Stimulated activated CD4-positive, alpha-beta T cell treated with anti-CD3 and anti-CD28 coated beads, Interleukin-15, amount 100 ng/mL, for 1 hour (primary cell): ENCODE results near the gene ADI1.

ENCODE experiments used
- DNase-seq, 2 donors: peaks; one replicate each; pipeline ENCODE4 v3.0.0-alpha.2; 2020; ENCODE audit warnings: low read depth in 1 of 2, low spot score in 1 of 2

The ADI1 gene

DNA sequence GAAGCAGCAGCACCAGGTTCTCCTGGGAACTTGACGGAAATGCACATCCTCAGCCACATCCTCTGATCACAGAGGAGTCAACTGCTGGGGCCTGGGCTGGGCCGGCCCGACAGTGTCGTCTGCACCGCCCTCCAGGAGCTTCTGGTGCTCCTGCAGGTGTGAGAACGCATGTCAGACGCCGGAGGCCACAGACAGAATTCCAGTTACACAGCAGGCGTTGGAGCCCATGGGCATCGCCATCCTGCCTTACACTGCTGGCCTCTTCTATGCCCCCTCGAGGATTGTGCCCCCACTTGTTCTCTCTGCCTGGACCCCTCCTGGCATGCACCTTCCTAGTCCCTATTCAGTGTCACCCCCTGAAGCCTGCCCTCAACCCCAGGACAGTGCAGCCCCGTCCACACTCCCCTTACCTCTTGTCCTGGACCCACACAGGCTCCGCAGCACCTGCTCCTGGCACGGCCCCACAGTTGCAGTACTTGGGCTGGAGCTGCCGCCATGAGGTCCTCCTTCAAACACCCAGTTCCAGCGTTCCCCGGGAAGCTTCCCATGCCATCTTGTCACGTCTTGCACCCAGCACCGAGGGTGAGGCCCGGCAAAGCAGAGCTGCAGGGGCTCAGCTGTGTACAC is 37.5 kb downstream of the ADI1 start:
- DNase-seq = no peak

DNA sequence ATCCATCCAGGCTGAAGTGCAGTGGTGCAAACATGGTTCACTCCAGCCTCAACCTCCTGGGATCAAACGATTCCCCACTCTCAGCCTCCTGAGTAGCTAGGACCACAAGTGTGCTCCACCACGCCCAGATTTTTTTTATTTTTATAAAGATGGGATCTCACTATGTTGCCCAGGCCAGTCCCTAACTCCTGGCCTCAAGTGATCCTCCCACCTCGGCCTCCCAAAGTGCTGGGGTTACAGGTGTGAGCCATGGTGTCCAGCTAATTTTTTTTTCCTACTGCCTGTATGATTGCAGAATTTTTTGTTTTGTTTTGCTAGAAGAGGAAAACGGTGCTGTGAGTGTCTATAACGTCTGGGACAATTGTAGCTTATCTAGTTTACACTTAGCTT is 38.3 kb downstream of the ADI1 start:
- no peak for DNase-seq

DNA sequence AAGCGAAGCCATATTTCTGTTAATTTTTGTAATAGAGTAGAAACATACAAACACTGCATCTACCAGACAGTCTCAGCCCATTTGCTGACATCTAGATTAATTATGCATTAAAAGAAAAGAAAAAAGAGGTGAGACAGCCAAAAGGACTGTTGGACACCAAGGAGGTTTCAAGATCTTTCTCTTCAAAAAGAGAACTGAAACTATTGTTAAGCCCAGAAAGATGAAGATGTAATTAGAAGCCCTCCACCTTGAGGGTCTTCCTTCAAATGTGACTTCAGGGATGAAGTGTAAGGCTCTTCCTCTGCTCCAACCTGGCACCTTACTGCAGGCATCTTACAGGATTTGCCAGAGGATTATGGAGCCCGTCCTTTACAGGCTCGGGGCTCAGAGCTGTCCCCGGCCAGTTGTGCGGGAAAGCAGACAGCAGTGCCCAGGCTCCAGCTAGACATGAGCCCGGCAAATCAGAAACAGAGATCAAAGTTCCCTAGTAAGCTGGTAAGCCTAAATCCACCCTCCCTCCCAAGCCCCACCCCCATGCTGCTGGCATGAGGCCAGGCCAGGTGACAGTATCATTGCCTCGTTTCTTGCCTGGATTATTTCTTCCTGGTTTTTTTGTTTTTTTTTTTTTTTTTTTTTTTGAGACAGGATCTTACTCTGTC is 38.9 kb downstream of the ADI1 start:
- no peak for DNase-seq

DNA sequence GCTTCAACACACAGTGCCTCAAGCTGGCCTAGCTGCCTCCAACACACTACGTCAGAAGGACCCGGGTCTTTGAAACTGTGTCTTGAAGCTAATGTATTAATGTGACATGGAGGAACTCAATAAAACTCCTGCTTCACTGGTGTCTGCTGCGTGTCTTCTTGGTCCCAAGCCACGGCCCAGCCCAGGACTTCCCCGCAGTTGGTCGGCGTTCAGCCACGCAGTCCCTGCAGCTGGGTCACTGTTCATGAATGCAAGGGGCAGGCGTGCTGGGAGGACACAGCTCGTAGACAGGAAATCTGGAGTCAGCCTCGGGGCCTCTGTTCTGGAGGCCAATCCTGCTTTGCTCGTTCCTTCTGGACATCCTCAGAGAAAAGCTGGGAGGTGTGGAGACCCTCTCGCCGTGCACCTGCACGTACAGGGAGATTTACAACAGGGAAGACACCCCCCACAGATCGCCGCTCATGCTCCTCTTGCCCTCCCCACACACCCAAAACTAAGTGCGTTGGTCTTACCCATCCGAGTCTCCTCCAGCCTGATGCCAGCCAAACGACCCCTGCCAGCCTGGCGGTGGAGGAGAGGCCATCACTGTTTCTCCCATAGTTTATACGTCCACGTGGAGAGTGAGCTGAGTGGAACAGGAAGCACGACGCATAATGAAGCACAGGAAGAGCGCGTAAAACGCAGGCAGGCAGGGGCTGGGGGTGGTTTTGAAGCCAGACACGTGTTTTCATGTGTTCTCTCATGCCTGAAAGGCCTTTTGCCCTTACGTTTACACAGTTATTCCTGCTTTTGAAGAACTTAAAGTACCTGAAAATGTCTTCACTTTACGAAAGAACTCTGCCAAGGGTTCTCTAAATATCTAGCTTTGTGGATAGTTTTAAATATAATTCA is 39.7 kb downstream of the ADI1 start:
- DNase-seq = no peak

DNA sequence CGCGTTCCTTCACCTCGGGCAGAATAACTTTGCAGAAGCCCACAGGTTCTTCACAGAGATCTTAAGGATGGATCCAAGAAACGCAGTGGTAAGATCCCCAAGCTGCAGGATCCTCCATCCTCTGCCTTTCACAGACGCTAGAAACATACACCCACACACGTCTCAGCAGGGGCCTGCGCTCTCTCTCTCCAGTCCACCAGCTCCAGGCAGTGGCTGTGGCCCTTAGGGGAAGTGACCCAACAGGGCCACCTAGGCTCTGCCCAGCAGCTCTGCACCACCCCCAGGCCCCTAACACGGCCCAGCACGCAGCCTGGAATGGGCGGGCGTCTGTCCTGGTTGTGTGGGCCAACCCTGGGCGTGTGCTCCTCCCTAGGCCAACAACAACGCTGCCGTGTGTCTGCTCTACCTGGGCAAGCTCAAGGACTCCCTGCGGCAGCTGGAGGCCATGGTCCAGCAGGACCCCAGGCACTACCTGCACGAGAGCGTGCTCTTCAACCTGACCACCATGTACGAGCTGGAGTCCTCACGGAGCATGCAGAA is 40.4 kb downstream of the ADI1 start:
- no peak for DNase-seq

DNA sequence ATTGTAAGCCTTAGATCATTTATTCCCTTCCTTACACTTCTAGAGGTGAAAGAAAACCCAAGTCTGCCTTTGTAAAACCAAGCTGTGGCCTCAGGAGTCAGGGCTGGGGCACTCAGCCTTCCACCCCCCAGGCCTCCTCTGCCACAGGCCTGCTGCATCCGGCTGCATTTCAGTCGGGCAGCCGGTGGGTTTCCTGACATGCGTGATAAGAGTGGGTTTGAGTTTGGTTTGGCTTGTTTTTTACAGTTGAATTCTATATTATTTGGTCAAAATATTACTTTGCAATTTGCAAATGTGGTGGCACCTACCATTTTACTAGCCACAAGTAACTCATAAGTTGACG is 42.4 kb downstream of the ADI1 start:
- no peak for DNase-seq

DNA sequence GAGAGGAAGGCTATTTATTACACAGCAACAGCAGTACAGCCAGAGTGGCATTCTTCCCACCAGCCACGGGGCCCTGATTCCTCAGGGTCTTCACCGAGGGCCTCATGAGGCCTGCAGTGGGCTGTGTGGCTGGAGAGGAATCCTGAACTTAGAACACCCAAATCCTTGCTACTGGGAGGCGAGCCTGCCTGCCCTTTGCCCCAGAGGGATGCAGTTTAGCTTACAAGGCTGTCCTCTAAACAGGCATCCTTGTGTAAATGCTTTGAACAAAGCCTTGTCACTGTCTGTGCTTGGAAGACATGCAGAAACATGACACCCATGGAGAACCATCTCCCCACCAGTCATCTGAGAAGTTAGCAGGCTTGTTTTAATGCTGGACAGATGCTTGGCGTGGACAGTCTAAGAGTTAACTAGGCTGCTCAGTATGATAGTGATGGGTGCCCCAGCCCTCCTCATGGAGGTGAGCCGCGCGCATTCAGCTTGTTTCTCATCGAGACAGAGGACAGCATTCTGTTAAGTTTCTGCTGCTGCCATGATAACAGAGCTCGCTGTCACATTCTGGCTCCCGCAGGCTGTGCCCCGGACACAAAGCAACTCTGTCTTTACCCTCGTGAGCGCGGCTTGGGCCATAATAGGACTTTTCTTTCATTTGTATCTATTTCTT is 42.9 kb downstream of the ADI1 start:
- DNase-seq = no peak

DNA sequence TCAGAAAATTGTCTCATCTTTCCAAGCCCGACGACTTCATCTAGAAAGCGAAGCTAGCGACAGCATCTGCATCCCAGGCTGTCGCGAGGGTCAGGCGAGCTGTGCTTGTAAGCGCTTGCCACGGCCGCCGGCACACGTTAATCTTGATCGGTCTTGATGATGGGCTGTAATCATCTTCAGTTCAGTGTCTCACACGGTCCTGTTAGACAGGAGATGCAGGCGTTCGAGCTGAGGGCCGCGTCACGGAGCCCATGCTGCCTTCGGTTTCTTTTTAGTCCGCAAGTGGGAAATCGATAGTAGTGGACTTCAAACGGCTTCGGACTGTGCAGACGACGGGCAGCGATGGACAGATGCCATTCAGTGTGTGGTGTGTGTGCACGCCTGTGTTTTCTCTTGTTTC is 43.6 kb downstream of the ADI1 start:
- no peak for DNase-seq

DNA sequence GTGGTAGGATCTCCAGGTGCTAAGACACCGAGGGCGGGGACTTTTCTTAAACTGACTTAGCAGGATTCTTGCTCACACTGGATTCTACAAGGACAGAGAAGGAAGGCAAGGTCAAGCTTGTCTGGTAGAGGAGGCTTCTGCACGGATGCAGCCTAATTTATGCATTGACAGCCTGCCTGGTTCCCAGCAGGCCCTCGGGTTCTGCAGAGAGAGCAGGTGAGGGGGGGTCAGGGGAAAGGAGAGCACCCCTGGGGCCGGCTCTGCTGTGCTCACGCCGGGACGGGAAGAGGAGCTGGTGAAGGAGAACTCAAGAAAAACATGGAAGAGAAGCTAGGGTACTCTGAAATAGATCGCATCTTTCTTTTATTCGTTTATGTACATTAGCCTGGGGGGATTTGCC is 46.4 kb downstream of the ADI1 start:
- DNase-seq = no peak

DNA sequence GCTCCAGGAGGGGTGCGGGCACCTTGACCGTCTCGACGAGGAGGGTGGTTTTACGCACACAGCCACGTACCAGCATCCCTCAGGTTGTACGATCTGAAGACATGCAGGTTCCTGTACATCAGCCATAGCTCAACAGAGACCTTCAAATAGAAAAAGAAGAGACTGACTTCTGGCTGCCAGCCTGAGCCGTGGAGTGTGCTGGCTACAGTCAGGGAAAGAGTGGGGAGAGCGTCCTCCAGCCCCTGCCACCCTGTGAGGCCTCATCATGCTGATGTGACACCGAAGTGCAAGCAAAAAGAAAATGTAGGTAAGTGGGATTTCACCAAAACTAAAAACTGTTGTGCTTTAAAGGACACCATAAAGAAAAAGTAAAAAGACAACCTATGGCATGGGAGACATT is 47.0 kb downstream of the ADI1 start:
- DNase-seq = no peak

DNA sequence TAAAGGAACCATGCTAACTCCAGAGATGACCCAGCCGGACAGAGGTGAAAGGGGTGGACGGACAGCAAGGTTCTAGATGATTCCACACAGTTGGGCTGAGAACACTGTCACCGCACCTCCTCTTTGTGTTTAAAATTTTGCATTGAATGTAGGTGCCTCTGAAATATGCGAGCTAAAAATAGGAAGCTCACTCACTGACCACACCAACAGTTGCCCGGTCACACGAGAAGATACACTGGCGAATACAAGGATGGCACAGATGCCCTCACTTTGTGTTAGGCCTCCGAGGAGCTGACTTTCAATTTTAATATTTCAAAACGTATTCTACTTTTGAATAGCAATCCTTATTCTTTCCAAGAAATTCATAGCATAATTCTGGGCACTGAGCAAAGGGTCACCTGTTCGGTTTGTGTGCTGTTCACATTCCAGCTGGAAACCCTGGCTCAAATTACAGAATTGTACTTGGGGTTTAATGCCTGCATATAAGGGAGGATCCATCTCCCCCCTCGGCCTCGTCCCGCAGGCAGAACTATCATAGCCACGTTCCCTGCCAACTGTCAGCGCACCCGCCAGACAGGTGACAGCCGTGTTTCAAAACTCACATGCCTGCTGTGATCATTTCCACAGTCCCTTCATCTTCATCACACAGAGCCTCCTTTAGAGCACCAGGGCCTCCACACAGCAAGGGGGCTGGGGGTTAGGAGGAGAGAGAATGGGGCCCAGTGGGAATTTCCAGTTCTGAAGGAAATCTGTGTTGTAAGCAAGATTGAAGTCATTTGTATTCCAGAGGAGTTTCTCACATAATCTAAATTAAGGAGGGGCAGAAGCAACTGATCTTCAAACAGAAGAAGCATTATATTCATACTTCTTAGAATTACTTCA is 48.2 kb downstream of the ADI1 start:
- no peak for DNase-seq

DNA sequence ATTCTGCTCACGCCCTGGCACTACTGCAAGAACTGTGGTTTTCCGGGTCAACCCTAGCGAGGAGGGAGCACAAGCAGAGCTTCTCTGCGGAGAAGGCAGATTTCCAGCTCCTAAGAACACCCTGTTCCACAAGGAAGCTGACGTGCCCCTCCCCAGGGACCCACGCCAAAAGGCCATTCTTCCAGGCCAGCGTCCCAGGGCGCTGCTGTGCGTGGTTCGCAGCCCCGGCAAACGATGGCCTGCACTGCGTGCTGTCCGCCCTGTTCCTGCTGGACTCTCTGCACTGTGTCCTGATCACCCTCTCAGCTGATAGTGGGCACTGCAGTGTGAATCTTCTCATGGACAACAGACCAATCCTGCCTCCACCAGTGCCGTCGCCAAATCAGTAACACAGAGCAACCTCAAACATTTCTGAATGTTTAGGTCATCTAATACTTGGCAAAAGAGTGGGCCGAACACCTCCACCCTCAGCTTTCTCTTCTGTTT is 49.1 kb downstream of the ADI1 start:
- DNase-seq = no peak

DNA sequence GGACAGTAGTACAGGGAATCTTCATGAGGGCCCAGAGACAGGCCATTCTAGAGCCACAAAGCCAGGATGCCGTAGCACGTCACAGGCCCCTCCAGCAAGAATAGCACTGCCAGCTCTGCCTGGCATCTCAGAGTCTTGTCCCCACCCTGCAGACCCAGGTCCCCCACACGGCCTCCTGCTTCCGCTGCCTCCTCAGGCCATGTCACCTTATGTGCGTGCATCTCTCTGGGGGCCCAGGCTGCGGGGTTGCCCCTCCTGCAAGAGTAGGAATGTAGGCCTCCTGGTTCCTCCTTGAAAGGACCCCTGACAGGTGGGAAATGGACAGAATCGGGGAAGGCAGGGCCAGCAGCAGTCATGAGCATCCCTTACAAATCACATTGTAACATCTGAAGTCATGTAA is 49.8 kb downstream of the ADI1 start:
- DNase-seq = no peak

DNA sequence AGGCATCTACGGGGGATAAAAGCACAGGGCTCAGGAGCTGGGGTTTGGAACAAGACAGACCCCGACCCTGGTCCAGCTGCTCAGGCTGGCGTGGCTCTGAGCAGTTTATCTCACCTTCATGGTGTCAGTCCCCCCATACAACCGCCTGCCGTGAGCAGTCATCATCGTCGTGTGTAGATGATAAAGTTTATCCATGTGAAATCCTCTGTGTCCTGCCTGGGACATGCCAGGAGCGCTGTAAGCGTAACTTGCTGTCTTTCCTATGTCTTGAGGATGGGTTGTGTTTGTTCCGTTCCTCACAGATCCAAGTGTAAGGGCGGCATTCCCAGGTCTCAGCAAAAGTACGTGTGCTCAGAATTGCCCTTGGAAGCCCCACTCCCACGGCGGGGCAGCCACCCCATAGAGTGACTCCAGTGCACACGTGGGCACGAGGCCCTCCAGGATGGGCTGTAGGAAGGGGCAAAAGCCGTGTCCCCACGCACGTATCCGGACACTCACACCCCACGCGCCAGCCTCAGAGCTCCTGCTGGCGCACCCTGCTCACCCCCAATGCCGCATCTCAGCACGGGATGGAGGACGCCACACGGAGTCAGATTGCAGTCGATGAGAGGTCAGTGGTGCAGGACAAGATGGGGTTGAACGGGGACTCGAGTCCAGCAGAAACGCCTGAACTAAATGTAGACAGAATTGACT is 50.9 kb downstream of the ADI1 start:
- DNase-seq = no peak

DNA sequence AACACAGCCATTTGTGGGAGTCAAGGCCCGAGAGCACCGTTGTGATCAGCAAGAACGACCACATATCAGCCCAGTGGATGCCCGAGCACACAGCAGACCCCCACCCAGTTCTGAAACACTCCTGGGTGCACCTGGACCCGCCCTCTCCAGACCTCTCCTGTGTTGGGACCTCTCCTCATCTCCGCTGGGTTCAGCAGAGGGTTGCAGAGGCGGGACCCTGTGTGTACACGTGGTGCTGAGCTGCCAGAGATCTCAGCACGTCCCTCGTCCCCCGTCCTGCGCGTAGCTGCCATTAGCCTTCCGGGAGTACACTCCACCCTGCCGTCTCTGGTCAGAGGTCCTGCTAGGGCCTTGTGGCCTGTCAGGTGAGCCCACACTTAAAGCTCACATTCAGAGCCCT is 51.7 kb downstream of the ADI1 start:
- DNase-seq = no peak

DNA sequence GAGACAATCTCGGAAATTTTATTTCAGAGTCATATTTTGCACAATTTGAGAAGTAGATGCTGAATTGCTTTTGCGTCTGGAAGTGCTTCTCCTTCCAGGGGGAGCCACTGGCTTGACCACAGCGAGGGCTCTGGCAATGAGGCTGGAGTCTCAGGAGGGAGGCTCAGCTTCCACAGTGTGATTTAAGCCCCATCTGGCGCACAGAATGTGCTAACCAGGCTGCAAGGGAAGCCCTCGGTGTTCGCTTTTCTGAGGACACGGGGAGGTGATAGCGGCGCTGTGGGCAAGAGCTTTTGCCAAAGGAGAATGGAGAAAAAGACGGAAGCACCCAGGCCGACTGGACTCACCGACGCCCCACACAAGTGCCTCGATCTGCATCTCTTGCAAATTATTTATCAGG is 52.4 kb downstream of the ADI1 start:
- no peak for DNase-seq

DNA sequence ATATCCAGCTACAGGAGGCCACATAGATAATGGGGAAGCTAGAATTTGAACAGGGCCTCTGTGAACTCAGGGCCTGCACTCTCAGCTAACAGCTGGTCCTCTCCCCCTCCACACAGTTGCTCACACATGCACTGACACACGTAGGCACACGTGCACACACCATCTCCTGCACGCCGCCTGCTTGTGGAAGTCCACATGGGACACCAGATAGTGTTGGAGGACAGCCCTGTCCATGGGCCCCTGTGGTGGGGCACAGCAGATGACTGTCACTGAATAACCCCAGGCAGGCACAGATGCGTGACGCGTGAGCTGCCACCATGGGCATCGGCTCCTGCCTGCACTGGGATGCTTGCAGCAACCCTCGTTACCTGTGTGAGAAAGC is 52.9 kb downstream of the ADI1 start:
- no peak for DNase-seq

DNA sequence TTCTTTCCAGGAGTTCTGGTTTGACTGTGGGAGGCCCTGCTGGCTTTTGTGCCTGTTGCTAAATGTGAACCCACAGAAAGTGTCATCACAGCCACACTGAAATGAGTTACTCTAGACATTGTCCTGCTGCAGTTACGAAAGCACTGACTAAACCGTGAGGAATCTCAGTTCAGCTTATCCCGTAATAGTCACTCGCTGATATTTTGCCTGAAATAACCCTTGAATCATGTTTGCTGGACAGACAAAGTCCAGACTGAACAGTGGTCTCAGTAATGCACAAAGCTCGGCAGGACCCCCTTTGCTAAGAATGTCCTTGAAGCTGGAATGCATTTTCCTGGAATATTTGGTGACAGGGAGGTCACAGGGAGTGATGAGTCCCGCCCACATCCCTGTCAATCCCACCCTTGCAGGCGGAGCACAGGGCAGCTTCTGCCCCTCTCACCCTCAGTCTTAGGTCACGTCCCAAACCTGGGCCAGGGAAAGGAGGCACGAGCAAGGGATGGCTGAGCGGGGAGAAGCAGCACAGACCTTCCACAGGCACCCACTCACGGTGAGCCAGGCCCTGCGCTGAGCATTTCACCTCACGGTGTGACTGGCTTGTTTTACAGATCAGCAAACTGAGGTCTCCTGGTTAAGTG is 53.4 kb downstream of the ADI1 start:
- no peak for DNase-seq

DNA sequence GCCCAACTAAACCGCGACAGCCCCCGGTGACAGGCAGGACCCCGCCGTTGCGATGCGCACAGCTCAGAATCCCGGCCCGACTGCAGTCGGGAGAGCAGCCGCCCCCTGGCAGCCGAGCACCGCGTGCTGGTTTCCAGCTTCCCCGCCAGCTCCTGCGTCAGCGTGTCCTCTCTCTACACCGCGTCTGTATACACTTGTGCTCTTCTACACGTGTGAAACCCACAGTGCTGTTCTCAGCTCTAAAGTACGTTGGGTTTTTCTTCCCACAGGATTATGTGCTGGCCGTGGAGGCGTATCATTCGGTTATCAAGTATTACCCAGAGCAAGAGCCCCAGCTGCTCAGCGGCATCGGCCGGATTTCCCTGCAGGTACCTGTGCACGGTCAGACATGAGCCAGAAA is 54.0 kb downstream of the ADI1 start:
- DNase-seq = no peak
